ENCODE data around the gene PDE3A. TPM values are rescaled to one million over a fixed set of nuclear protein-coding genes. Genes with fewer than 3 reads are reported as not detected.

The PDE3A gene
- total RNA-seq, 3 donors from 2014 or later: 7.0 to 11.5 (median 9.4) TPM

- TF ChIP-seq POLR2A (IDR thresholded peaks at IDR 0.05): no peak
- no peak for TF ChIP-seq CTCF (IDR thresholded peaks at IDR 0.05)
- TF ChIP-seq POLR2AphosphoS5 (IDR thresholded peaks at IDR 0.05): no peak
- Histone ChIP-seq H3K4me3 (no peak overlapping the region), H3K27me3 (no peaks in the 10 kb centered on the region), H3K4me1 (no peaks in the 10 kb centered on the region), H3K27ac (no peak overlapping the region), H3K36me3 (no peaks in the 10 kb centered on the region), H3K9me3 (no peaks in the 10 kb centered on the region)
- intact Hi-C loops (cut with DNase I; ENCODE audit: low total_unique reads): no loop called here
- DNase-seq (ENCODE audit: low spot score in 2 of 2): no peak
Observed at GRCh38 chr12:20616093-20616492, 247.8 kb downstream of the PDE3A start.

- Histone ChIP-seq H3K4me1 (no peaks in the 10 kb centered on the region), H3K27me3 (no peaks in the 10 kb centered on the region), H3K27ac (no peak overlapping the region), H3K9me3 (no peaks in the 10 kb centered on the region), H3K36me3 (no peaks in the 10 kb centered on the region), H3K4me3 (no peak overlapping the region)
- DNase-seq (ENCODE audit: low spot score in 2 of 2): no peak
- intact Hi-C loops (cut with DNase I; ENCODE audit: low total_unique reads): no loop called here
- TF ChIP-seq CTCF (IDR thresholded peaks at IDR 0.05) (no peak), POLR2AphosphoS5 (IDR thresholded peaks at IDR 0.05) (no peak), POLR2A (IDR thresholded peaks at IDR 0.05) (no peak)
Observed at GRCh38 chr12:20620261-20620660, 251.9 kb downstream of the PDE3A start.

GRCh38 chr12:20624718-20625117 lies 256.4 kb downstream of the PDE3A start:
- no peaks in the 10 kb centered on the region for H3K36me3 ChIP-seq
- H3K9me3 ChIP-seq: no peaks in the 10 kb centered on the region
- H3K27ac ChIP-seq: no peak overlapping the region
- no peak overlapping the region for H3K4me3 ChIP-seq
- intact Hi-C loops (cut with DNase I; ENCODE audit: low total_unique reads): no loop called here
- DNase-seq (ENCODE audit: low spot score in 2 of 2): no peak
- no peaks in the 10 kb centered on the region for H3K27me3 ChIP-seq
- H3K4me1 ChIP-seq: no peaks in the 10 kb centered on the region
- TF ChIP-seq POLR2A (IDR thresholded peaks at IDR 0.05) (no peak), POLR2AphosphoS5 (IDR thresholded peaks at IDR 0.05) (no peak)

- Histone ChIP-seq H3K36me3 (no peaks in the 10 kb centered on the region), H3K4me3 (no peak overlapping the region), H3K9me3 (no peaks in the 10 kb centered on the region), H3K4me1 (no peaks in the 10 kb centered on the region), H3K27me3 (no peaks in the 10 kb centered on the region), H3K27ac (no peak overlapping the region)
- intact Hi-C loops (cut with DNase I; ENCODE audit: low total_unique reads): no loop called here
- no peak for DNase-seq (ENCODE audit: low spot score in 2 of 2)
- TF ChIP-seq POLR2A (IDR thresholded peaks at IDR 0.05): no peak
Observed at GRCh38 chr12:20625531-20625930, 257.2 kb downstream of the PDE3A start.

- H3K4me1 ChIP-seq: no peaks in the 10 kb centered on the region
- no peak overlapping the region for H3K27ac ChIP-seq
- H3K9me3 ChIP-seq: no peaks in the 10 kb centered on the region
- no peaks in the 10 kb centered on the region for H3K36me3 ChIP-seq
- TF ChIP-seq POLR2A (IDR thresholded peaks at IDR 0.05): no peak
- TF ChIP-seq POLR2AphosphoS5 (IDR thresholded peaks at IDR 0.05): no peak
- no peak for TF ChIP-seq CTCF (IDR thresholded peaks at IDR 0.05)
- H3K4me3 ChIP-seq: no peak overlapping the region
- intact Hi-C loops (cut with DNase I; ENCODE audit: low total_unique reads): no loop called here
- DNase-seq (ENCODE audit: low spot score in 2 of 2): no peak
- H3K27me3 ChIP-seq: no peaks in the 10 kb centered on the region
Observed at GRCh38 chr12:20627001-20627588, 258.8 kb downstream of the PDE3A start.

- Histone ChIP-seq H3K4me1 (no peaks in the 10 kb centered on the region), H3K27ac (no peak overlapping the region), H3K36me3 (no peaks in the 10 kb centered on the region), H3K27me3 (no peaks in the 10 kb centered on the region), H3K4me3 (no peak overlapping the region), H3K9me3 (no peaks in the 10 kb centered on the region)
- DNase-seq (ENCODE audit: low spot score in 2 of 2): no peak
- TF ChIP-seq POLR2AphosphoS5 (IDR thresholded peaks at IDR 0.05): no peak
- TF ChIP-seq POLR2A (IDR thresholded peaks at IDR 0.05): no peak
- no peak for TF ChIP-seq CTCF (IDR thresholded peaks at IDR 0.05)
- intact Hi-C loops (cut with DNase I; ENCODE audit: low total_unique reads): no loop called here
Observed at GRCh38 chr12:20628226-20628787, 260.0 kb downstream of the PDE3A start.

Data from breast epithelium (tissue), 4 donors.